Upper lobe of left lung (tissue), 4 donors: ENCODE data around the gene P4HA3.

ENCODE experiments used
- CTCF ChIP-seq, 6 experiments: fragments of 450-650 bp in 4 of 6; fragments of 200-600 bp in 2 of 6; sonication (generic) in 2 of 6; IDR thresholded peaks; one replicate each; pipeline ENCODE4 v1.5.1; 2016 to 2019; ENCODE audit warnings: antibody characterized with exemption in 6 of 6
- EP300 ChIP-seq, 4 donors: sonication (generic); formaldehyde crosslinking; IDR thresholded peaks; one replicate each; pipeline ENCODE4 v1.5.1; 2017; ENCODE audit warnings: antibody characterized with exemption in 4 of 4, control low read depth in 2 of 4
- POLR2AphosphoS5 ChIP-seq, 2 donors: sonication (generic); formaldehyde crosslinking; IDR thresholded peaks; one replicate each; pipeline ENCODE4 v1.5.1; 2017; ENCODE audit warnings: antibody characterized with exemption in 2 of 2

DNA sequence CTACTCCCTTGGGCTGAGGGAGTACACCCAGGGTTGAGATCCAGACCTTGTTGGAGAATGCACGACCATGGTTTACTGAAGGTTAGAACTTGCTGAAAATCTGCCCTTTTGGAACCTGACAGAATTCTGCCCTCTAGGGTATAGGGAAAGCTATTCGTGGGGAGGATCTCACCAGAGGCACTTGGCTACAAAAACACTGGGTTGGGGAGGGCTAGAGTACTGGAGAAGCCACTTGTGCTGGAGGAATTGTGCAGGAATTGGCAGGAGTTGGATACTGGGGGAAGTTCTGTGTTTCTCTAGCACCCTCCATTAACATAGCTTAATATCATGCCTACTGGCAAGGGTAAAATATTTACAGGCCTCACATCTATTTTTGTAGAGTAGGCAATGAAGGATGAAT, 84.5 kb downstream of the P4HA3 start:
- TF ChIP-seq CTCF (IDR thresholded peaks at IDR 0.05) (peak in 1 of 6 experiments; percentile 7), EP300 (IDR thresholded peaks at IDR 0.05) (no peak), POLR2AphosphoS5 (IDR thresholded peaks at IDR 0.05) (no peak)
